DOHH2 (cell line): Measurements from ENCODE around the gene IL1RL2.

Source experiments
- H3F3A ChIP-seq: fragments of 200-600 bp; sonication (generic), shearing (Covaris generic); 2 replicates; pipeline ENCODE4 v1.6.0; 2016; ENCODE audit warnings: antibody characterized with exemption, mild to moderate bottlenecking; ENCODE audit not compliant: control insufficient read depth, insufficient read depth
- H3K27ac ChIP-seq: fragments of 200-600 bp; sonication (generic); 2 replicates; pipeline ENCODE4 v1.5.1; 2014; ENCODE audit warnings: low read depth, mild to moderate bottlenecking, low read length, moderate library complexity
- H3K27me3 ChIP-seq: fragments of 200-600 bp; sonication (generic); 2 replicates; pipeline ENCODE4 v1.6.1; 2014; ENCODE audit warnings: mild to moderate bottlenecking, low read length, mixed read lengths; ENCODE audit not compliant: control insufficient read depth
- H3K36me3 ChIP-seq: fragments of 200-600 bp; sonication (generic); 2 replicates; pipeline ENCODE4 v1.6.1; 2014; ENCODE audit warnings: mild to moderate bottlenecking, low read length, moderate library complexity, mixed read lengths; ENCODE audit not compliant: control insufficient read depth
- H3K4me1 ChIP-seq: fragments of 200-600 bp; sonication (generic); 2 replicates; pipeline ENCODE4 v1.6.1; 2014; ENCODE audit warnings: mild to moderate bottlenecking, low read length, mixed read lengths; ENCODE audit not compliant: control insufficient read depth
- H3K4me2 ChIP-seq: fragments of 200-600 bp; sonication (generic); 2 replicates; pipeline ENCODE4 v1.6.0; 2014; ENCODE audit warnings: mild to moderate bottlenecking, low read length, moderate library complexity
- H3K4me3 ChIP-seq: fragments of 200-600 bp; sonication (generic); 2 replicates; pipeline ENCODE4 v1.5.1; 2014; ENCODE audit warnings: mild to moderate bottlenecking, low read length, mixed read lengths
- H3K79me2 ChIP-seq: fragments of 200-600 bp; sonication (generic); 2 replicates; pipeline ENCODE4 v1.6.1; 2014; ENCODE audit warnings: mild to moderate bottlenecking, low read length, mixed read lengths; ENCODE audit not compliant: control insufficient read depth
- H3K9me2 ChIP-seq: fragments of 200-600 bp; sonication (generic); replicated peaks from 2 replicates; pipeline ENCODE4 v1.6.1; 2014; ENCODE audit warnings: mild to moderate bottlenecking, low read length, mixed read lengths; ENCODE audit not compliant: control insufficient read depth
- H3K9me3 ChIP-seq: fragments of 200-600 bp; sonication (generic); 2 replicates; pipeline ENCODE4 v1.6.1; 2014; ENCODE audit warnings: antibody characterized with exemption, low read length, mixed read lengths; ENCODE audit not compliant: control insufficient read depth, insufficient read depth
- H4K20me1 ChIP-seq: fragments of 200-600 bp; sonication (generic); 2 replicates; pipeline ENCODE4 v1.6.0; 2014; ENCODE audit warnings: low read depth, mild to moderate bottlenecking, antibody characterized with exemption, low read length, moderate library complexity; ENCODE audit not compliant: control insufficient read depth, insufficient read depth
- CTCF ChIP-seq: fragments of 200-600 bp; sonication (generic); IDR thresholded peaks from one replicate; pipeline ENCODE4 v1.5.1; 2014; ENCODE audit warnings: antibody characterized with exemption, mild to moderate bottlenecking, low read depth, low read length; ENCODE audit not compliant: poor library complexity, severe bottlenecking
- EZH2phosphoT487 ChIP-seq: fragments of 200-600 bp; sonication (generic); IDR thresholded peaks from 2 replicates; pipeline ENCODE4 v1.6.1; 2017; ENCODE audit warnings: borderline replicate concordance, mild to moderate bottlenecking, antibody characterized with exemption, low read length, moderate library complexity, mixed read lengths

IL1RL2 gene

GRCh38 chr2:102141970-102142828 is 44.6 kb upstream of the IL1RL2 start, which contains the start of gene IL1R1:
TSS of gene IL1R1 (plus strand) at chr2:102142746. CDS start at chr2:102157725, 14,979 bp downstream.
- H3K4me2 ChIP-seq = no peak within 1 kb of the TSS
- H4K20me1 ChIP-seq = no peaks in the 10 kb centered on the region
- H3K27ac ChIP-seq = no peak within 1 kb of the TSS
- TF ChIP-seq CTCF = no peak
- TF ChIP-seq EZH2phosphoT487 = no peak
- no peaks in the 10 kb centered on the region for H3K36me3 ChIP-seq
- H3K27me3 ChIP-seq = no peaks in the 10 kb centered on the region
- no peaks in the 10 kb centered on the region for H3K9me2 ChIP-seq
- H3K4me3 ChIP-seq = no peak within 1 kb of the TSS
- no peaks in the 10 kb centered on the region for H3K4me1 ChIP-seq
- no peaks in the 10 kb centered on the region for H3F3A ChIP-seq
- H3K9me3 ChIP-seq = no peaks in the 10 kb centered on the region; the same call in 1 of the 2 replicates
- no peaks in the 10 kb centered on the region for H3K79me2 ChIP-seq

GRCh38 chr2:102142829-102143449 is 43.9 kb upstream of the IL1RL2 start:
- H3K9me3 ChIP-seq = no peaks in the 10 kb centered on the region; the same call in 1 of the 2 replicates
- H3K4me3 ChIP-seq = no peak overlapping the region
- H3K9me2 ChIP-seq = no peaks in the 10 kb centered on the region
- H3K4me1 ChIP-seq = no peaks in the 10 kb centered on the region
- H3K4me2 ChIP-seq = no peak overlapping the region
- H3K27ac ChIP-seq = no peak overlapping the region
- no peak for TF ChIP-seq EZH2phosphoT487
- no peak for TF ChIP-seq CTCF
- H4K20me1 ChIP-seq = no peaks in the 10 kb centered on the region
- H3K36me3 ChIP-seq = no peaks in the 10 kb centered on the region
- H3K27me3 ChIP-seq = no peaks in the 10 kb centered on the region
- H3K79me2 ChIP-seq = no peaks in the 10 kb centered on the region
- no peaks in the 10 kb centered on the region for H3F3A ChIP-seq

GRCh38 chr2:102143450-102143985 is 43.3 kb upstream of the IL1RL2 start:
- Histone ChIP-seq H4K20me1 (no peaks in the 10 kb centered on the region), H3K27me3 (no peaks in the 10 kb centered on the region), H3K9me3 (no peaks in the 10 kb centered on the region; the same call in 1 of the 2 replicates), H3K4me1 (no peaks in the 10 kb centered on the region), H3K79me2 (no peaks in the 10 kb centered on the region), H3K36me3 (no peaks in the 10 kb centered on the region), H3K27ac (no peak overlapping the region), H3F3A (no peaks in the 10 kb centered on the region), H3K4me3 (no peak overlapping the region), H3K4me2 (no peak overlapping the region), H3K9me2 (no peaks in the 10 kb centered on the region)
- no peak for TF ChIP-seq CTCF
- TF ChIP-seq EZH2phosphoT487 = no peak
